ENCODE results near the gene ASIC3.

ASIC3 gene

DNA sequence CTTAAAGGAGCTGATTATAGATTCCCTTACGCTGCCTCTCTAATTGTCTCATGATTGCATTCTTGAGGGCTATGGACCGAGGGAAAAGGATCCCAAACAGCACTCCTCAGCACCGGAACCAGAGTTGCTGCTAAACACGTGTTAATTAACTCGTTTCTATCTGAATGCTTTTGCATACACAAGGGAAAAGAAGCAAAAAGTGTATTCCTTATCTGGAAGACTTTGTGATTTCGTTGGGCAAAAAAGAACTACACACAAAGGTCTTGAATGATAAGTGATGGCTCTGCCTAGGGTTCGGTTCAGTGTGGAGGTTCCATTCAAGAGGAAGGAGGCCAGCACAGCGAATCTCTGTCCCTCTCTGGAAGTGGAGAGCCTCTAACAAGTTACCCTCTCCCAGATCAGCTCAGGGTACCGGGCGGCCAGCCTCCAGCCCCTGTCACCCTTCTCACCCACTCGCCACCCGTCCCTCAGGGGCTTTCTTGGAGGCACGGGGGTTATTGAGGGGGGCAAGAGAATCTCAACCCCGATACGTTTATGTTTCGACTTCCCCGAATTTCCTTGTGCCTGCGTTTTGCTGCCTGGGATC is 10.5 kb downstream of the ASIC3 start:
- DNase-seq, result no peak

- DNase-seq, result peak; percentile 80
Measured at GRCh38 chr7:151059367-151060112, 11.2 kb downstream of the ASIC3 start, which contains the start of gene SLC4A2. SLC4A2 (plus strand) TSS chr7:151059589; CDS start chr7:151061988, 2,399 bp downstream.

- DNase-seq, result no peak
Measured at GRCh38 chr7:151060113-151060415, 11.7 kb downstream of the ASIC3 start.

- no peak for DNase-seq
Measured at GRCh38 chr7:151060416-151061212, 12.3 kb downstream of the ASIC3 start.

DNA sequence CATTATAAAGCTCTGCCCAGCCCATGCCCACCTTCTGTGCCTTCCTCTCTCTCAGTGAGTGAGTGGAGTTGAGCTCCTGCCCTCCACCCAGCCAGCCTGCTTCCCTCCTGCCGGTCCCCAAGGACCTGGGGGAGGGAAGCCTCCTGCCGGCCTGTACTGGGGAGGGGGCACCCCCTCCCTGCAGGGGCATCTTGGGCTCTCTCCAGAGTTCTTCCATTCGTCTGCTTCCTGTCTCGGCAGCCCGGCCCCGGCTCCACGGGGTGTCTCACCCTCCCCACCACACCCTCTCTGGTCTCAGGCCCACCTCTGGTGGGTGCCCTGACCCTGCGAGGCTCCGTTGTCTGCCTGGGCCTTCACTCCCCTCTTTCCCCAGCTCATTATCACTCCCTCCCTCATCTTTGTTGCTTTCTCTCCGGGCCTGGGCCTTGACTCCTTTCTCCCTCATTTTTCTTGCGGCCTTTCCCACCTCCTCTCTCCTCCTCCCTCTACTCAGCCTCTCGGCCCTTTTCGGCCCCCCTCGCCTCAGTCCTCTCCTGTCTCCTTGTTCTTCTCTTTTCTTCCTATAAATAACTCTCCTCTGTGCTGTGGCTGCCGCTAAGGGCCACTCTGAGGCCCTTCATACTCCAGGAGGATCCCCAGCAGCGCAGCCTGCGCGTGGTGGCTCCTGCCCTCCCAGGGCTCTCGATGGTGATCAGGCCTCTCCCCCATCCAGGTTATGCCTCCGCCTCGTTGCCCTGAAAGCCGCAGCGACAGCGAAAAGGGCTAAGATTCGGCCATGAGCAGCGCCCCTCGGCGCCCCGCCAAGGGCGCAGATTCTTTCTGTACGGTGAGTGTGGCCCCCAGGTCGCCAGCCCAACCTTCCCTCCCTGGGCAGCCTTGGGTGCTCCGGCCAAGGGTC is 13.1 kb downstream of the ASIC3 start:
- DNase-seq, result no peak

- DNase-seq, result no peak
Measured at GRCh38 chr7:151062111-151062398, 13.7 kb downstream of the ASIC3 start.

DNA sequence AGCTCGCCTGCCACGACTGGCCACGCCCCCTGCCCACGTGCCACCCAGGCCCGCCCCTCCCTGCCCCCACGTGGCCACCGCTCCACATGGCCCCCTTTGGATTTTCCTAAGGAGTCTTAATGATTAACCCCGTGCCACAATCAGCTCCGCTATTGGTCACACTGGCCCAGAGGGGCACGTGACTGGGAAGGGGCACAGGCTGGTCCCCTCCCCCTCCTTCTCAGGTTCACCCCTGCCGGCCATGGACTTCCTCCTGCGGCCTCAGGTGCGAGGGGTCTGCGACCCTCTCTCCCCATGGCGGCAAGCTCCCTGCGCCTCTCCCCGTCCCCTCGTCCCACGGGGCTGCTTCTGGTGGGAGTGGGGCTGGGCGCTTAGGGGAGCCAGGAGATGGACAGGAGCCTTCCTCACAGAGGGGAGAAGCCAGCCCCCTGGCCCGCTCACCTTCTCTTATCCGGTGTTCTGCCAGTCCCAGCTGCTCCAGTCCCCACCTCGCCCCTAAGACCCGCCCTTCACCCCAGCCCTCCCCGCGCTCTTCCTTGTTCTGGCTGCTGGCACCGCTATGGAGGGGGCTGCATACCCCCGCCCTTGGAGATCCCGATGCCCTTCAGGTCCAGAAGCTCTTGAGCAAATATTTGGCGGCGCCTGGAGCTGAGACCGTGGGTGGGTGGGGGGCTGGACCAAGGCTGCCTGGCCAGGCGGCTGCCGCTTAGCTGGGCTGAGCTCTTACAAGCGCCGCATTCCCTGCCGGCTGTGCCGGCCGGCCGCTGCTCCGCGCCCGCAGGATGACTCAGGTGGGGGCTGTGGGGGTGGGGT is 14.3 kb downstream of the ASIC3 start:
- no peak for DNase-seq

DNA sequence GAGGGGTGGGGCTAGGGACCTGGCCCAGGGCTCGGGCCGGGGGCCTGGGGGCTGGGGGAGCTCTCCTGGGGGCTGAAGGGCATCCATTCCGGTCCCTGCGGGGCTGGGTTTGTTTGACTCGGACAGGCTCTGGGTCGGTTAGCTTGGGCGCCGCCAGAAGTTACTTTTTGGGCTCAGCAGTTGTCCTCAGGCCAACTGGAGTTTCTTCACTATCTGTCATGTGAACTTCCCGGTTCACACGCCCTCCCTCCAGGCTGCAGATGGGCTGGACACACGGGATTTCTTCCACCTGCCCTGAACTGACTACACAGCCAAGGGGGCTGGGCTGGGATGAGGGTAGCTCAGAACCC is 14.9 kb downstream of the ASIC3 start:
- no peak for DNase-seq

DNA sequence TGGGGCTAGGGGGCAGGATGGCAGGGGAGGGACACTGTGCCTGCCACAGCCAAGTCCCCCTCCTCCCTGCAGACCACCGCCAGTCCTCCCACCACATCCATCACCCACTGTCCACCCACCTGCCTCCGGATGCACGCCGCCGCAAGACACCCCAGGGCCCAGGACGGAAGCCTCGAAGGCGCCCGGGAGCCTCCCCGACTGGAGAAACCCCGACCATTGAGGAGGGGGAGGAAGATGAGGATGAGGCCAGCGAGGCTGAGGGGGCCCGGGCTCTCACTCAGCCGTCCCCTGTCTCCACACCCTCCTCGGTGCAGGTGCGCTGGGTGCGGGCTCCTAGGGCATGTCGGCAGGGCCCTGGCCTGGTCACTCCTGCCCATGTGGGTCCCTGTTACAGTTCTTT is 16.1 kb downstream of the ASIC3 start:
- DNase-seq, result no peak

DNA sequence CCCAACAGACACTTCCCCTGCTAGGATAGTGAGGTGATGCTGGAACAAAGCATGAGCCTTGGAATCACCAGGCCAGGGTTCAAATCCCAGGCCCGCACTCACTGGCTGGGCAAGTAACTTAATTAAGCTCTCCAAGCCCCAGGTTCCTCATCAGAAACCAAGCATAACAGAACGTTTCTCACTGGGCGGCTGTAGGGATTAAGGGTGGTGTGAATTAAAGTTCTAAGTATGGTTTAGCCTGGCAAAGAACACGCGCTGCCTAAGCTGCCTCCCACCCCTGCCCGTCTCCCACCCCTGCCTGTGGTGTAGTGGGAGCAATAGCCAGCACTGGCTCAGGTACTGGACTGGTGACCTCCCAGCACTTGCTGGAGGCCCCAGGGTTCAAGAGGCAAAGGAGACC is 16.7 kb downstream of the ASIC3 start:
- no peak for DNase-seq

DNA sequence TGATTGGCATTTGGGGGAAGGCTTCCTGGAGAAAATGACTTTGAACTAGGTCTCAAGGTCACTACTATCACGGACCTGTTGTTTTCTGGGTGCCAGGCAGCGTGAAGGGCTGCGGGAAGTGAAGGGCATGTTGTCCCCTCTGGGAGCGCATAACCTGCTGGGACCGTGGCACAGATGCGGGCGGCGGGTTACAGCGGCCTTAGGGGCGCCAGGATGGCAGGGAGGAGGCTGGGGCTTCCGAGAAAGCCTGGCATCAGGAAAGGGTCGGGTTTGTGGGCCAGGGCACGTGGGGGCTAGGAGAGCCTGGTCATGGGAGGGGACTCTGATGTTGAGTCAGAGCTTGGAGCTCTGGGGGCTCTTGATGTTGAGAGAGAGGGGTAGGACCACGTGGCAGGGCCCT is 17.2 kb downstream of the ASIC3 start:
- no peak for DNase-seq

- no peak for DNase-seq
Measured at GRCh38 chr7:151066273-151066974, 18.1 kb downstream of the ASIC3 start.

- no peak for DNase-seq
Measured at GRCh38 chr7:151068069-151068773, 19.9 kb downstream of the ASIC3 start.

GRCh38 chr7:151069841-151070573 is 21.7 kb downstream of the ASIC3 start:
- DNase-seq, result no peak

DNA sequence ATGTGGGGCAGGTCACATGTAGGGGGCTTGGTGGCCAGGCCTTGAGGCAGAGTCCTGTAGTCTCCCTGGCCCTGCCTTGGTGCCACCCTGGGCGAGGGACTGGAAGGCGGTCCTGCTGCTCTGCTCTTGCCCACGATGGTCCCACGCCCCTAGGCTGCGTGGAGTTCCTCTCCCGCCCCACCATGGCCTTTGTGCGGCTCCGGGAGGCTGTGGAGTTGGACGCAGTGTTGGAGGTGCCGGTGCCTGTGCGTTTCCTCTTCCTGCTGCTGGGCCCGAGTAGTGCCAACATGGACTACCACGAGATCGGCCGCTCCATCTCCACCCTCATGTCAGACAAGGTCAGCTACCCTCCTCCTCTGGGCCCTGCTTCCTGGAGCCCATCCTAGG is 22.2 kb downstream of the ASIC3 start:
- DNase-seq, result no peak

DNA sequence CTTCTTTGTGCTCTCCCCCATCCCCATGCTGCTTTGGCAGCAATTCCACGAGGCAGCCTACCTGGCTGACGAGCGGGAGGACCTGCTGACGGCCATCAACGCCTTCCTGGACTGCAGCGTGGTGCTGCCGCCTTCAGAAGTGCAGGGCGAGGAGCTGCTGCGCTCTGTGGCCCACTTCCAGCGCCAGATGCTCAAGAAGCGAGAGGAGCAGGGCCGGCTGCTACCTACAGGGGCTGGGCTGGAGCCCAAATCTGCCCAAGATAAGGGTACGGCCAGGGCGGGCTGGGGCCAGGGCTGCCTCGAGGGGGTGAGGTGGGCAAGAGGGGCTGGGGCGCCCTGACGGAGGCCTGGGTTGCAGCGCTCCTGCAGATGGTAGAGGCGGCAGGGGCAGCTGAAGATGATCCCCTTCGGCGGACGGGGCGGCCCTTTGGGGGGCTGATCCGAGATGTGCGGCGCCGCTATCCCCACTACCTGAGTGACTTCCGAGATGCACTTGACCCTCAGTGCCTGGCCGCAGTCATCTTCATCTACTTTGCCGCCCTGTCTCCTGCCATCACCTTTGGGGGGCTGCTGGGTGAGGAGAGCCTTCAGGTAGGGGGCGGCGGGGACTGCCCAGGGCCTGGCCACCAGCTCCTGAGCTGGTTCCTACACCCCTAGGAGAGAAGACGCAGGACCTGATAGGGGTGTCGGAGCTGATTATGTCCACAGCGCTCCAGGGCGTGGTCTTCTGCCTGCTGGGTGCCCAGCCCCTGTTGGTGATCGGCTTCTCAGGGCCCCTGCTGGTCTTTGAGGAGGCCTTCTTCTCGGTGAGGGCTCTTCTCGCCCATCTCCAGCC is 22.9 kb downstream of the ASIC3 start:
- DNase-seq, result no peak

DNA sequence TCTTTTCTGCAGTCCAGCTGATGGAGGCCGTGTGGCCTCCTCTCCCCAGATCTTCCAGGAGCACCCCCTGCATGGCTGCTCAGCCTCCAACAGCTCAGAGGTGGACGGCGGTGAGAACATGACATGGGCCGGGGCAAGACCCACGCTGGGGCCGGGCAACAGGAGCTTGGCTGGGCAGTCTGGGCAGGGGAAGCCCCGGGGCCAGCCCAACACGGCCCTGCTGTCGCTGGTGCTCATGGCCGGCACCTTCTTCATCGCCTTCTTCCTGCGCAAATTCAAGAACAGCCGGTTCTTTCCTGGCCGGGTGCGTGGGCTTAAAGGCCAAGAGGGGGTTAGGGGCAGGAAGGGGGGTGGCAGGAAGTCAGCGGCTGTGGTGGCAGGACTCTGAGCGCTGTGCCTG is 25.7 kb downstream of the ASIC3 start:
- DNase-seq, result no peak

- no peak for DNase-seq
Measured at GRCh38 chr7:151074817-151075661, 26.7 kb downstream of the ASIC3 start.

GRCh38 chr7:151075662-151075971 is 27.3 kb downstream of the ASIC3 start:
- no peak for DNase-seq
